ENCODE data around the gene NAPB.

The NAPB gene

DNA sequence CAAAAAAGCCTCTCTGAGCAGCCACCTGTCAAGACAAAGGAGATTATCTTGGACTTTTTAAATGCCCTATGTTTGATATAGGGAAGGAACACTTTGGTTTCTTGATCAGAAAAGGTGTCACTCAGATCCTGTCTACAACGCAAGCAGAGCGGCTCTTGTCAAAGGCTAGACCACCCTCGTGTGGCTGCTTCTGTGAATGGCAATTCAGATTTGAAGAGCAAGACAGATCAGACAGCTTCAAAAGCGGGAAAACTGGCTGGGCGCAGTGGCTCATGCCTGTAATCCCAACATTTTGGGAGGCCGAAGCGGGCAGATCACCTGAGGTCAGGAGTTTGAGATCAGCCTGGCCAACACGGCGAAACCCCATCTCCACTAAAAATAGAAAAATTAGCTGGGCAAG is 80.8 kb downstream of the NAPB start:
- DNase-seq, result peak in 1 of 2 experiments; percentile 41

DNA sequence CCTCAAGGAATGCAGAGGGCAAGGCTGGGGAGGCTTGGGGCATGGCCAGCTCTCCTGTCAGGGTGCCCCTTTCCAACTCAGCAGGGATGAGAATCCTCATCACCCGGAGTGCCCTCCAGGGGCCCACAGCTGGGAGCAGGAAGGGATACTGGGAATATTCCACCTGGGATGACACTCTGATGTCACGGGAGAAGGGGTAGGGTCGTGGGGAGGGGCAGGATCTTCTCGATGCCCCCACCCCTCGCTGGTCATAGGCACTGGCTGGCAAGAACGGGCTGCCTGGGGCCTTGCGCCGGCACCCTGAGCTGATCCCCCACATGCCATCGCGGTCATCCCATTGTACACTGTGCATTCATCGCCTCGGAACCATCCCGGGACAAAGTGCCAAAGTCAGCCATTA is 81.3 kb downstream of the NAPB start:
- DNase-seq, result no peak

DNA sequence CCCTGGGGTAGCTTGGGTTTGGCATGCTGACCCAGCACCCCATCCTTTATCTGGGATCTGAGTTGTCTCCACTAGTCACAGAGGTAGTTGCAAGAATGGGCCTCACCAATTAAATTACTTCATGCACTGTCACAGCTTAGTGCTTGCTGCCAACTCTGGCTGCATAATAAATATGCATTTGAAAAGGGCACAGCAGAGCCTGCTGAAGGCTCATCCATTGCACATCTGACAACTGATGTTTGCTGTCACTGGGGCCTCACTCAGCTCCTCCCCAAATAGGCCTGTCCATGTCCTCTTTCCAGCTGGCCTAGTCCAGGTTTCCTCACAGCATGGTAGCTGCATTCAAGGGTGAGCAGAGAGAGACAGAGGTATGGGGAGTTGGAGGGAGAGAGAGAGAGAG is 84.0 kb downstream of the NAPB start:
- no peak for DNase-seq

DNA sequence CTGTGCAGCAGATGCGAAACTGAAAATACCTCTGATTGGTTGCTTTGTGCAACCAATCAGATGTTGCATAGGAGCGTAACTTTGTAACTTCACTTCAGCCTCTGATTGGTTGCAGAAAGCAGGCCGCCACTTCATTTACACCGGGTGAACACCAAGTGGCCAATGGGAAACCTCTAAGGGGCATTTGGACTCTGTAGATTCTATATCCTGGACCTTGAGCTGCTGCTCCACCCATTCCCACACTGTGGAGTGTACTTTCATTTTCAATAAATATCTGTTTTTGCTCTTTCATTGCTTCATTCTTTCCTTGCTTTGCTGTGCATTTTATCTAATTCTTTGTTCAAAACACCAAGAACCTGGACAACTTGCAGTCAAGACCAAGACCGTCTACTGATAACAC is 84.8 kb downstream of the NAPB start:
- DNase-seq, result no peak

DNA sequence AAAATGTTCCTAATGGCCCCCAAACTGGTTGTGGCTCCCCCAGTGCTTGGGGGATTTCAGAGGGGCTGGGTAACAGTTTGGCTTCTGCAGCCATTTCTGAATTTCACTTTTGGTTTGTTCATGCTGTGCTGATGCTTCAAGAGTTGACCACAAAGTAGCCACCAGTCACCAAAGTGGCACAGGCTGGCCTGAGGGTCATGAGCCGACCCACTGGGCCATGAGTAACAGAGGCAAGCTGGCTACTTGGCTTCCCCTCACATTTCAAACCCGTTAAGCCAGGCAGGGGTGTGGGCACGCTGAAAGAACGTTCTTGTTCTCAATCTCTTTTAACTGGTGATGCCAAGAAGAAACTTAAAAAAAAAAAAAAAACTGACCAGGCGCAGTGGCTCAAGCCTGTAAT is 85.8 kb downstream of the NAPB start:
- DNase-seq, result no peak

DNA sequence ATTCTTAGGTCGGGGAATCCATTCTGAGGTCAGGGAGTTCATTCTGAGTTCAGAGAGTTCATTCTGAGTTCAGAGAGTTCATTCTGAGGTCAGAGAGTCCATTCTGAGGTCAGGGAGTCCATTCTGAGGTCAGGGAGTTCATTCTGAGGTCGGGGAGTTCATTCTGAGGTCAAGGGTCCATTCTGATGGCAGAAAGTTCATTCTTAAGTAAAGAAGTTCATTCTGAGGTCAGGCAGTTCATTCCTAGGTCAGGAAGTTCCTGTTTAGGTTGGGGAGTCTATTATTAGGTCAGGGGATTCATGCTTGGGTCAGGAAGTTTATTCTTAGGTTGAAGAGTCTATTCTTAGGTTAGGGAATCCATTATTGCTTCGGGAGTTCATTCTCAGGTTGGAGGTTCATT is 87.2 kb downstream of the NAPB start:
- DNase-seq, result no peak

DNA sequence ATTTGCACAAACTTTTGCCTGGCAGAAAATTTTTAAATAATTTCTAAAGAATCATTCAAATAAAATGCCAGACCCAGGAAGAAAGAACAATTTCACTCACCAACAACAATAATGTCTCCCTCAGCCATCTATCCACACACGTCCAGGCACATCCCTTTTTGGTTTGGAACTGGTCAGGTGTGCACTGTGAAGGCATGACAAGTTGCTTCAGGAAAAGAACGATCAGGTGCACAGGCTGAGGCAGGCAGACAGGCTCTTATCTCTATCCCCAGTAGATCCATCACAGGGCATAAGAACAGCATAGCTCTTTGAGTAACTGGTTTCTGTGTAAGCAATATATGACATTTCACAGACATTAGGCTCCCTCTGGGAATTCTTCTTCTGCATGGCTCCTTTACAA is 88.8 kb downstream of the NAPB start:
- no peak for DNase-seq

DNA sequence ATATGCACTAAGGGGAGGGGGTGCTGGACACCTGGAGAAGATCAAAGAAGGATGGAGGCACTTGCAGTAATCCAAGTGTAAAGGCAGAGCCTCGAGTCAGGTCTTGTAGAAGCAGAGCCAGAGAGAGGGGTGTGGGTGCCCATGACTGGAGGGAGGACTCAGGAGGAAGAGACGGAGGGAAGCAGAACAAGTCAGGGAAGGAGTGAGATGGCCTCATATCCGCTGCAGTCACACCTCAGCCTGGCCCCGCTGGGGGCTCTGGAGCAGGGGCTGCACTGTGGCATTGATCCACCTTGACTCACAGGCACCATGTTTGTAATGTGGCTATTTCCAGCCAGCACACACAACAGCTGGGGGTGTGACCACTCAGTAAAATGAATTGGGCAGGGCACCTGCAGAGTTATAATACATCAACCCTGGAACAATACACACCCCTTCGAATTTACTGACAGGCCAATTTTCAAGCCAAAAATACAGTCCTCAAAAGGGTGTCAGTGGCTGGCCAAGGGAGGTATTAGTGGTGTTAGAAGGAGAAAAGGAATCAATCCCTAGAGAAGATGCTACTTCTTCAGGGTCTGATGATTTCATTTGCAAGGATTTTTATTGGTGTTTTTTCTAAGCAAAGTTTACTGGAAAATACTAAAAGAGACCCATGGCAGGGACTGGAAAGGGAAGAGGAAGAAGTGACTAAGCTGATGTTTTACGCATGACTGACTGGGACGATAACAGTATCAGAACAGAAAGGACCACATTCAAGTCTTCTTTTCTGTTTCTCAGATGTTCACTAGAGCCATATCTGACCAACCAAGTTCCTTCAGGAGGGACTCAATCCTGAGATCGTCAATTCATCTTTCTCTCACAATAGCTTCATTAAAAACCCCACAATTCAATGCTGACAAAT is 89.6 kb downstream of the NAPB start:
- no peak for DNase-seq

DNA sequence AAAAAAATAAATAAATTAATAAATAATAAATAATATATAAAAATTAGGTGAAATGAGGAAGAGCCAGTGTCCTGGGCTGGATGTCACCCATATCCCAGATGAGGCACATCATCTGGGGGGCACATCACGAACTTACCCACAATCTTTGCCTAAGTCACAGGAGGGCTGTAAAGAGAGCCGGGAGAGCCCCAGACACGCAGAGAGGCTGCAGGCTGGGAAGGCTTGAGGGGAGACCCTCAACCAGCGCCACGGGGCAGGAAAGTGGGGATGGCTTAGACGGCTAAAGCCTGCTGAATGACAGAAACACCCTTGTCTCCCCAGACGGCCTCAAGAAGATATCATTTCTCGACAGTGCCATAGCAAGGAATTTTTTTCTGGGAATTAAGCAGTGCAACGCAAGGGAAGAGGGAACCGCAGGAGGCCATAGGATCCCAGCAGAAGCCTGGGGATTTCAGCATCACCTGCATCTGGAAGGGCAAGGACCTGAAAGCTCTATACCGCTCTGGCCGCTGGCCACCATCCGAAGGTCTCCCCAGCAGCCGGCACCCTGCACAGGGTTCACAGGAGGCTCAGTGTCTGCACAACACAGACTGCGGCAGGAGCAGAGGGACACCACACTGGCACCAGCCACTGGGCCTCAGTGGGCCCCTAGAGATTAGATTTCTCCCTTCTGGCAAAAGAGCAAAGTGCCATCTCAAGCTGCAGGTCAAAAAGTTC is 93.5 kb downstream of the NAPB start:
- no peak for DNase-seq

DNA sequence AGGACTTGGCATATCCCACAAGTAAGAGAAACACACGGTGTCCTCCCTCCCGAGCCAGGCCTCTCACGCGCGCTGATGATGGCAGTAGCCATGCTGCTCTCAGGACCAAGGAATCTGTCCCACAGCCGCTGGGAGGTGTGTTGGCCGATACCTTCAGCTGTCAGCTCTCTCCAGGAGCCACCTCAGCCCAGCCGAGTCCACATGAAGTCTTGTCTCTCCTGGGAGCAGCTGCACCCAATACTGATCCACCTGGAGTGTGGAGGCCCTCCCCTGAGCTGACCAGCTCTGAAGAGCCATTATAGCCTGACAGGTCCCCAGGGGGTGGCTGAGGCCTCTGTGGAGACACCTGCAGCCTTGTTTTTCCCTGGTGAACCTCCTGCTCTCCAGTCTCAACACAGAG is 94.5 kb downstream of the NAPB start:
- no peak for DNase-seq

DNA sequence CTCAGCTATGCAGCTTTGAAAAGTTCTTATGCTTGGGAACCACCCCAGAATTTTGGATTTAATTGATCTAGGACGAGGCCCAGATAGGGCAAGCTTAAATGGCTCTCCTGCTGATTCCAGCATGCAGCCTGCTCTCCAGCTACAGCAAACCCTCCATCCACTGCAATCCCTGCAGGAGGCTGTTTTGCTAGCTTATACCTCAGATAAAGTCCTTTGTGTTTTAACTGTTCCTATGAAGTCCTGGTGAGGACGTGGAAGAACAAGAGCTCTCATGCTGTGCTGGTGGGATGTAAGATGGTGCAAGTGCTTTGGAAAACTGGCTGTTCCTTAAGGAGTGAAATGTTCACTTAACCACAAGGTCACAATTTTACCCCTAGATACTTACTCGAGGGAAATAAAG is 96.2 kb downstream of the NAPB start:
- DNase-seq, result no peak

Measured in activated T-cell treated with anti-CD3 and anti-CD28 coated beads, Interleukin-2, amount 50 U/mL, for 48 hours (primary cell).